SU-DHL-6 (cell line): ENCODE results near the gene INO80E.

Experiments
- H2AFZ ChIP-seq: fragments of 200-600 bp; sonication (generic); 2 replicates; pipeline ENCODE4 v1.6.1; 2014; ENCODE audit warnings: low read depth, mild to moderate bottlenecking, moderate library complexity, mixed read lengths, antibody characterized with exemption, low read length; ENCODE audit not compliant: severe bottlenecking
- H3F3A ChIP-seq: fragments of 200-600 bp; shearing (Covaris generic); 2 replicates; pipeline ENCODE4 v1.6.0; 2016; ENCODE audit warnings: antibody characterized with exemption, mild to moderate bottlenecking; ENCODE audit not compliant: insufficient read depth
- H3K27ac ChIP-seq: fragments of 200-600 bp; sonication (generic); 2 replicates; pipeline ENCODE4 v1.5.1; 2016; ENCODE audit warnings: low read depth, mild to moderate bottlenecking, low read length, moderate library complexity, mixed read lengths
- H3K27me3 ChIP-seq: fragments of 200-600 bp; sonication (generic), shearing (Covaris generic); 2 replicates; pipeline ENCODE4 v1.6.0; 2014; ENCODE audit warnings: mild to moderate bottlenecking, low read length
- H3K36me3 ChIP-seq: fragments of 200-600 bp; sonication (generic); 2 replicates; pipeline ENCODE4 v1.6.1; 2014; ENCODE audit warnings: mild to moderate bottlenecking, low read length, mixed read lengths
- H3K4me2 ChIP-seq: fragments of 300-600, 200-600 bp; shearing (Covaris generic), sonication (generic); 2 replicates; pipeline ENCODE4 v1.6.0; 2014; ENCODE audit warnings: low read length, low read depth, mild to moderate bottlenecking; ENCODE audit not compliant: poor library complexity, severe bottlenecking
- H3K4me3 ChIP-seq: fragments of 200-600 bp; sonication (generic); 2 replicates; pipeline ENCODE4 v1.5.1; 2014; ENCODE audit warnings: antibody characterized with exemption, low read length, mild to moderate bottlenecking, mixed read lengths; ENCODE audit not compliant: insufficient read depth, poor library complexity, severe bottlenecking
- H3K79me2 ChIP-seq: fragments of 200-600 bp; sonication (generic); 2 replicates; pipeline ENCODE4 v1.6.1; 2014; ENCODE audit warnings: mild to moderate bottlenecking, low read length, moderate library complexity; ENCODE audit not compliant: insufficient read depth
- H3K9ac ChIP-seq: fragments of 200-600 bp; sonication (generic); 2 replicates; pipeline ENCODE4 v1.7.0; 2014; ENCODE audit warnings: mild to moderate bottlenecking, low read length
- H3K9me2 ChIP-seq: fragments of 200-600 bp; sonication (generic); replicated peaks from 2 replicates; pipeline ENCODE4 v1.6.1; 2014; ENCODE audit warnings: low read length; ENCODE audit not compliant: insufficient read depth
- H3K9me3 ChIP-seq: fragments of 200-600 bp; sonication (generic); 2 replicates; pipeline ENCODE4 v1.6.1; 2014; ENCODE audit warnings: low read length, mixed read lengths; ENCODE audit not compliant: insufficient read depth
- H4K20me1 ChIP-seq: fragments of 200-600 bp; sonication (generic); 2 replicates; pipeline ENCODE4 v1.6.1; 2014; ENCODE audit warnings: low read depth, mild to moderate bottlenecking, antibody characterized with exemption, low read length, moderate library complexity, mixed read lengths
- EZH2phosphoT487 ChIP-seq: fragments of 200-600 bp; sonication (generic), shearing (Covaris generic); conservative IDR thresholded peaks from 2 replicates; pipeline ENCODE4 v1.6.1; 2018; ENCODE audit warnings: mild to moderate bottlenecking, antibody characterized with exemption, low read length, moderate library complexity, mixed read lengths
- TF ChIP-seq, protein P1 (sequence below): fragments of 200-600 bp; sonication (generic); IDR thresholded peaks from one replicate; pipeline ENCODE4 v1.5.1; 2017; ENCODE audit warnings: antibody characterized with exemption, mild to moderate bottlenecking, low read length, moderate library complexity; ENCODE audit not compliant: insufficient read depth, poor library complexity, severe bottlenecking

Gene INO80E

GRCh38 chr16:30025574-30025973 lies 29.5 kb downstream of the INO80E start:
- TF ChIP-seq, protein P1, sequence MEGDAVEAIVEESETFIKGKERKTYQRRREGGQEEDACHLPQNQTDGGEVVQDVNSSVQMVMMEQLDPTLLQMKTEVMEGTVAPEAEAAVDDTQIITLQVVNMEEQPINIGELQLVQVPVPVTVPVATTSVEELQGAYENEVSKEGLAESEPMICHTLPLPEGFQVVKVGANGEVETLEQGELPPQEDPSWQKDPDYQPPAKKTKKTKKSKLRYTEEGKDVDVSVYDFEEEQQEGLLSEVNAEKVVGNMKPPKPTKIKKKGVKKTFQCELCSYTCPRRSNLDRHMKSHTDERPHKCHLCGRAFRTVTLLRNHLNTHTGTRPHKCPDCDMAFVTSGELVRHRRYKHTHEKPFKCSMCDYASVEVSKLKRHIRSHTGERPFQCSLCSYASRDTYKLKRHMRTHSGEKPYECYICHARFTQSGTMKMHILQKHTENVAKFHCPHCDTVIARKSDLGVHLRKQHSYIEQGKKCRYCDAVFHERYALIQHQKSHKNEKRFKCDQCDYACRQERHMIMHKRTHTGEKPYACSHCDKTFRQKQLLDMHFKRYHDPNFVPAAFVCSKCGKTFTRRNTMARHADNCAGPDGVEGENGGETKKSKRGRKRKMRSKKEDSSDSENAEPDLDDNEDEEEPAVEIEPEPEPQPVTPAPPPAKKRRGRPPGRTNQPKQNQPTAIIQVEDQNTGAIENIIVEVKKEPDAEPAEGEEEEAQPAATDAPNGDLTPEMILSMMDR, result no peak
- TF ChIP-seq EZH2phosphoT487, result no peak

DNA sequence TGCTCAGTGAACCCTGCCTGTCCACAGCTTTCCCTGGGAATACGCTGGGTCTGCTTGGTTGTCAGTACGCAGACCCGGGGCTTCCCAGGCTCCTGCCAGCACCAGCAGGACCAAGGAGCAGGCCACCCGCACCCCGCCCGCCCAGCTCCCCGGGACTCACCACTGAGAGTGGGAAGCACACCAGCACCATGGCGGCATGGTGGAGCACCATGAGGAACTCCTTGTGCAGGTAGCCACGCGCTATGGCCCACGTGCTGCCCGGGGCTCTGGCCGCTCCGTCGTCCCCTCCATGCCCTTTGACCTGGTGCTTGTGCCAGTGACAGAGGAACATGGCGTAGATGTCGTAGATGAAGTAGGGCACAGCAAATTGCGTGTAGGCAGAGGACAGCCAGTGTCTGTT lies 30.4 kb downstream of the INO80E start:
- no peak overlapping the region for H3K4me2 ChIP-seq
- no peak overlapping the region for H3K4me3 ChIP-seq
- H3K9me2 ChIP-seq, result no peaks in the 10 kb centered on the region
- no peak overlapping the region for H3K9ac ChIP-seq
- TF ChIP-seq, protein P1, result no peak
- no peak for TF ChIP-seq EZH2phosphoT487
- H3K27ac ChIP-seq, result no peak overlapping the region
- no peaks in the 10 kb centered on the region for H3K36me3 ChIP-seq
- no peaks in the 10 kb centered on the region for H3K9me3 ChIP-seq
- no peak overlapping the region for H2AFZ ChIP-seq
- no peaks in the 10 kb centered on the region for H4K20me1 ChIP-seq
- no peaks in the 10 kb centered on the region for H3F3A ChIP-seq
- H3K79me2 ChIP-seq, result no peaks in the 10 kb centered on the region
- H3K27me3 ChIP-seq, result no peaks in the 10 kb centered on the region

More at GRCh38 chr16:30025574-30025973, 29.5 kb downstream of the INO80E start:
- H3K9ac ChIP-seq, result no peak overlapping the region
- H3K79me2 ChIP-seq, result no peaks in the 10 kb centered on the region
- no peak overlapping the region for H3K27ac ChIP-seq
- H3K9me3 ChIP-seq, result no peaks in the 10 kb centered on the region
- no peaks in the 10 kb centered on the region for H3K27me3 ChIP-seq
- no peak overlapping the region for H2AFZ ChIP-seq
- no peaks in the 10 kb centered on the region for H4K20me1 ChIP-seq
- H3F3A ChIP-seq, result no peaks in the 10 kb centered on the region
- H3K4me3 ChIP-seq, result no peak overlapping the region
- no peaks in the 10 kb centered on the region for H3K36me3 ChIP-seq
- H3K9me2 ChIP-seq, result no peaks in the 10 kb centered on the region
- H3K4me2 ChIP-seq, result no peak overlapping the region

DNA sequence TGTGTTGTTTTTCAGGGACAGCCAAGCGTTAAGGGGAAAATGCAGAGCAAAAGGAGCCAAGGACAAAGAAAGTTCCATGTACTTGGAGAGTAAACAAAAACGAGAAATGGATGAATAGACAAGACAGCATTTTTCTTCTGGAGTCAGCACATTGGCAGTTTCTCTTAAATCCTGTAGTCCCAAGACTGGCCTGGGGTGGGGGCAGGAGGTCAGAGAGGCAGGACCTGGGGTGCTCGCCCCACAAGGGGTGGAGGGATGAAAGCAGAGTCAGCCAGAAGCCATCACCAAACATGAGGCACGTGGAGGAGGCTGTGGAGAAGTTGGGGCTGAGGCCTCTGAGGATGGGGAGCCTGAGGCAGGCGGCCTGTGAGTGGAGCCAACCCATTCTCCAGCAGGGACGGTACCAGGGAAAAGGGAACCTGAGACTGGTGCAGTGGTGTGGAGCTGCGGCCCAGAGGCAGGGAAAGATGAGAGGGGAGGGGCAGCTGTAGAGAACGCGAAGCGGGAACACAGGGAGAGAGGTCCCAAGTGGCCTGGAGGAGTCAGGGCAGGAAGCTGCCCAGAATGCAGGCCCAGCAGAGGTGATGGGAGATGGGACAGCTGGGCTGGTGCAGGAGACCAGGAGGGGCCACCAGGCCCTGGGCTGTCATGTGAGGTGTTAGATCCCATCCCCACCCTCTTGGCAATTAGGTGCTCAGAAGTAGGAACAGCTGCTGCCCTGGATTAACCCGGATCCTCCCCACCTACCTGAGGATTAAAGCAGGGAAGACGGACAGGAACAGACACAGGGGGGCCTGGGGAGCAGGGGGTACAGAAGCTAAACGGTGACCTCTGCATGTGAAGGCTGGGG lies 31.8 kb downstream of the INO80E start:
- H3K79me2 ChIP-seq, result no peaks in the 10 kb centered on the region
- H3K4me2 ChIP-seq, result no peak overlapping the region
- no peak overlapping the region for H2AFZ ChIP-seq
- no peak overlapping the region for H3K27ac ChIP-seq
- TF ChIP-seq EZH2phosphoT487, result no peak
- TF ChIP-seq, protein P1, result no peak
- no peaks in the 10 kb centered on the region for H3K27me3 ChIP-seq
- no peaks in the 10 kb centered on the region for H3K9me2 ChIP-seq
- H3K9ac ChIP-seq, result no peak overlapping the region
- H3F3A ChIP-seq, result no peaks in the 10 kb centered on the region
- H3K4me3 ChIP-seq, result no peak overlapping the region
- no peaks in the 10 kb centered on the region for H3K9me3 ChIP-seq
- H3K36me3 ChIP-seq, result no peaks in the 10 kb centered on the region
- H4K20me1 ChIP-seq, result no peaks in the 10 kb centered on the region
